WTC11 (cell line): Measurements from ENCODE around the gene WDR59. TPM values are rescaled to one million over a fixed set of nuclear protein-coding genes. Genes with fewer than 3 reads are reported as not detected.
A peak's percentile ranks its signal among the peaks of the same experiment; 100 is the strongest.

Experiments
- ATAC-seq: fragments of 200-7000 bp; cut with Tn5 transposase; 2 replicates; pipeline ENCODE4 v1.10.0; 2021; ENCODE audit warnings: mild to moderate bottlenecking, moderate library complexity
- CTCF ChIA-PET: fragments of 300-600 bp; sonication (Branson Sonifier 250); formaldehyde crosslinking; loops from one replicate; lab custom pipeline; 2021; ENCODE audit warnings: antibody characterized with exemption; lab: Charles Lee
- POLR2A ChIA-PET: fragments of 350-600 bp; sonication (Branson Sonifier 250); formaldehyde crosslinking; loops from one replicate; lab custom pipeline; 2021; ENCODE audit warnings: antibody characterized with exemption; lab: Charles Lee
- DNase-seq: peaks from one replicate; pipeline ENCODE4 v3.0.0; 2021; ENCODE audit warnings: low spot score
- H3K27ac Mint-ChIP-seq: 2 replicates; pipeline ENCODE4 v1.8.0; 2021; ENCODE audit warnings: mixed read lengths
- H3K27me3 Mint-ChIP-seq: 2 replicates; pipeline ENCODE4 v1.8.0; 2021; ENCODE audit warnings: low read depth, mild to moderate bottlenecking, moderate library complexity, mixed read lengths
- H3K36me3 Mint-ChIP-seq: 2 replicates; pipeline ENCODE4 v1.8.0; 2021; ENCODE audit warnings: mixed read lengths
- H3K4me1 Mint-ChIP-seq: 2 replicates; pipeline ENCODE4 v1.8.0; 2022; ENCODE audit warnings: mixed read lengths
- H3K4me3 Mint-ChIP-seq: 2 replicates; pipeline ENCODE4 v1.8.0; 2021; ENCODE audit warnings: mild to moderate bottlenecking, moderate library complexity, mixed read lengths
- H3K9me3 Mint-ChIP-seq: 2 replicates; pipeline ENCODE4 v1.8.0; 2021; ENCODE audit warnings: mixed read lengths
- ATF6 ChIP-seq: sonication (generic); formaldehyde crosslinking; IDR thresholded peaks from 2 replicates; pipeline ENCODE4 v1.8.1; 2023; ENCODE audit warnings: mild to moderate bottlenecking, missing genetic modification reagents
- CBFB ChIP-seq: sonication (generic); formaldehyde crosslinking; IDR thresholded peaks from 2 replicates; pipeline ENCODE4 v1.8.1; 2022; ENCODE audit warnings: mild to moderate bottlenecking, low read depth, missing genetic modification reagents
- CREM ChIP-seq: sonication (generic); formaldehyde crosslinking; IDR thresholded peaks from 2 replicates; pipeline ENCODE4 v1.8.1; 2022; ENCODE audit warnings: mild to moderate bottlenecking, missing genetic modification reagents, moderate library complexity
- E2F1 ChIP-seq: sonication (generic); formaldehyde crosslinking; IDR thresholded peaks from 2 replicates; pipeline ENCODE4 v1.8.0; 2022; ENCODE audit warnings: mild to moderate bottlenecking, missing genetic modification reagents
- GRHL2 ChIP-seq: fragments of 250-450 bp; sonication (Bioruptor Pico); IDR thresholded peaks from 2 replicates; pipeline ENCODE4 v1.8.0; 2022; ENCODE audit warnings: mild to moderate bottlenecking, moderate library complexity; ENCODE audit not compliant: insufficient replicate concordance, severe bottlenecking
- IRF2 ChIP-seq: sonication (generic); formaldehyde crosslinking; IDR thresholded peaks from 2 replicates; pipeline ENCODE4 v1.8.0; 2022; ENCODE audit warnings: low read depth, missing genetic modification reagents, borderline replicate concordance
- JAZF1 ChIP-seq: fragments of 250-450 bp; sonication (Bioruptor Pico); IDR thresholded peaks from 2 replicates; pipeline ENCODE4 v1.9.0; 2021; ENCODE audit warnings: moderate library complexity, mild to moderate bottlenecking, inconsistent platforms
- NFE2L1 ChIP-seq: sonication (generic); formaldehyde crosslinking; IDR thresholded peaks from 2 replicates; pipeline ENCODE4 v1.8.1; 2023; ENCODE audit warnings: missing genetic modification reagents
- OVOL2 ChIP-seq: fragments of 250-450 bp; sonication (Bioruptor Pico); IDR thresholded peaks from 2 replicates; pipeline ENCODE4 v1.9.0; 2021; ENCODE audit warnings: mild to moderate bottlenecking, borderline replicate concordance
- SMAD4 ChIP-seq: sonication (generic); formaldehyde crosslinking; IDR thresholded peaks from 2 replicates; pipeline ENCODE4 v1.8.0; 2022; ENCODE audit warnings: mild to moderate bottlenecking, missing genetic modification reagents
- TCF7 ChIP-seq: sonication (generic); formaldehyde crosslinking; IDR thresholded peaks from 2 replicates; pipeline ENCODE4 v1.8.0; 2022; ENCODE audit warnings: mild to moderate bottlenecking, low read depth, missing genetic modification reagents, moderate library complexity
- TEAD4 ChIP-seq: sonication (generic); formaldehyde crosslinking; IDR thresholded peaks from 2 replicates; pipeline ENCODE4 v1.8.0; 2022; ENCODE audit warnings: mild to moderate bottlenecking, missing genetic modification reagents
- ZBTB21 ChIP-seq: sonication (generic); formaldehyde crosslinking; IDR thresholded peaks from 2 replicates; pipeline ENCODE4 v1.8.1; 2023; ENCODE audit warnings: mild to moderate bottlenecking, missing genetic modification reagents, borderline replicate concordance
- ZMAT4 ChIP-seq: fragments of 250-450 bp; sonication (Bioruptor Pico); IDR thresholded peaks from 2 replicates; pipeline ENCODE4 v1.9.0; 2021; ENCODE audit warnings: mild to moderate bottlenecking
- ZNF219 ChIP-seq: sonication (generic); formaldehyde crosslinking; IDR thresholded peaks from 2 replicates; pipeline ENCODE4 v1.8.0; 2023; ENCODE audit warnings: missing genetic modification reagents, mild to moderate bottlenecking, borderline replicate concordance
- ZNF425 ChIP-seq: fragments of 250-450 bp; sonication (Bioruptor Pico); conservative IDR thresholded peaks from 2 replicates; pipeline ENCODE4 v1.9.0; 2021; ENCODE audit warnings: mild to moderate bottlenecking
- total RNA-seq: library from RNA; stranded (reverse); gene quantifications from 3 replicates; pipeline ENCODE4 v1.2.3, GENCODE V29; 2021
- TF ChIP-seq, protein P1 (sequence below): sonication (generic); formaldehyde crosslinking; IDR thresholded peaks from 2 replicates; pipeline ENCODE4 v1.8.1; 2023; ENCODE audit warnings: mild to moderate bottlenecking, missing genetic modification reagents, moderate library complexity
- TF ChIP-seq, protein P2 (sequence below): sonication (generic); formaldehyde crosslinking; IDR thresholded peaks from 2 replicates; pipeline ENCODE4 v1.8.1; 2022; ENCODE audit warnings: low read depth, missing genetic modification reagents, borderline replicate concordance
- TF ChIP-seq, protein P3 (sequence below): fragments of 250-450 bp; sonication (Bioruptor Pico); IDR thresholded peaks from 2 replicates; pipeline ENCODE4 v1.9.0; 2021; ENCODE audit warnings: mild to moderate bottlenecking
- TF ChIP-seq, protein P4 (sequence below): fragments of 250-450 bp; sonication (Bioruptor Pico); IDR thresholded peaks from 2 replicates; pipeline ENCODE4 v1.9.0; 2021; ENCODE audit warnings: moderate library complexity, mild to moderate bottlenecking, inconsistent platforms, borderline replicate concordance

WDR59 gene
- total RNA-seq, 1 experiment from 2014 or later, result 100 TPM

DNA sequence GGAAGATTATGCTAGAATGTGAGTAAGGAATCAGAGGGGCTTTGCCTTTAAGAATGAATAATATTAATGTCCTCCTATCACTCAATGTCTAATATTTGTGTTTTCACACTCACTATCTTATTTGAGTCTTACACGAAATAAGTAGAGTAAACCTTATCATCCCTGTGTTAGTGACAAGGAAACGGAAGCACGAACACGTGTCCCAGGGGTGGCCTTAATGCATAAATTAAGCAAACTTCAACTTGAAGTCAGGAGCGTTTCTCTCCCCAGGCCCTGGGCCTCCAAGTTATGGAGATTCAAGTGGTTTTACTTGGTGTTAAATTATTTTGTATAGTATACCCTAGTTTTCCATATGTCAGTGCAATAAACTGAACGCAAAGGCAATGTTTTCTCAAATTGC, 96.0 kb downstream of the WDR59 start:
- CTCF ChIA-PET, result no interaction called here
- Mint-ChIP-seq H3K27ac (peak overlapping the region; percentile 76; the same call in 1 of the 2 replicates), H3K27me3 (no peaks in the 10 kb centered on the region), H3K4me3 (no peak overlapping the region), H3K9me3 (no peaks in the 10 kb centered on the region), H3K36me3 (peaks cover 72% of the 10 kb centered on the region), H3K4me1 (peaks cover 7% of the 10 kb centered on the region)
- ATAC-seq (no peak), DNase-seq (no peak)
- POLR2A ChIA-PET, result no interaction called here
- TF ChIP-seq ZNF219 (CRISPR knock-in tag), result no peak
- no peak for TF ChIP-seq ZNF425
- no peak for TF ChIP-seq OVOL2 (CRISPR knock-in tag)
- no peak for TF ChIP-seq CBFB (CRISPR knock-in tag)
- TF ChIP-seq ZBTB21, result no peak
- TF ChIP-seq CREM (CRISPR knock-in tag), result no peak
- no peak for TF ChIP-seq ZMAT4 (CRISPR knock-in tag)
- TF ChIP-seq ATF6 (CRISPR knock-in tag), result no peak
- TF ChIP-seq, protein P1, sequence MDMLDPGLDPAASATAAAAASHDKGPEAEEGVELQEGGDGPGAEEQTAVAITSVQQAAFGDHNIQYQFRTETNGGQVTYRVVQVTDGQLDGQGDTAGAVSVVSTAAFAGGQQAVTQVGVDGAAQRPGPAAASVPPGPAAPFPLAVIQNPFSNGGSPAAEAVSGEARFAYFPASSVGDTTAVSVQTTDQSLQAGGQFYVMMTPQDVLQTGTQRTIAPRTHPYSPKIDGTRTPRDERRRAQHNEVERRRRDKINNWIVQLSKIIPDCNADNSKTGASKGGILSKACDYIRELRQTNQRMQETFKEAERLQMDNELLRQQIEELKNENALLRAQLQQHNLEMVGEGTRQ (CRISPR knock-in tag), result no peak
- TF ChIP-seq E2F1 (CRISPR knock-in tag), result no peak
- no peak for TF ChIP-seq TEAD4 (CRISPR knock-in tag)
- TF ChIP-seq IRF2 (CRISPR knock-in tag), result no peak
- no peak for TF ChIP-seq TCF7 (CRISPR knock-in tag)
- no peak for TF ChIP-seq JAZF1 (CRISPR knock-in tag)
- no peak for TF ChIP-seq SMAD4 (CRISPR knock-in tag)
- TF ChIP-seq, protein P2, sequence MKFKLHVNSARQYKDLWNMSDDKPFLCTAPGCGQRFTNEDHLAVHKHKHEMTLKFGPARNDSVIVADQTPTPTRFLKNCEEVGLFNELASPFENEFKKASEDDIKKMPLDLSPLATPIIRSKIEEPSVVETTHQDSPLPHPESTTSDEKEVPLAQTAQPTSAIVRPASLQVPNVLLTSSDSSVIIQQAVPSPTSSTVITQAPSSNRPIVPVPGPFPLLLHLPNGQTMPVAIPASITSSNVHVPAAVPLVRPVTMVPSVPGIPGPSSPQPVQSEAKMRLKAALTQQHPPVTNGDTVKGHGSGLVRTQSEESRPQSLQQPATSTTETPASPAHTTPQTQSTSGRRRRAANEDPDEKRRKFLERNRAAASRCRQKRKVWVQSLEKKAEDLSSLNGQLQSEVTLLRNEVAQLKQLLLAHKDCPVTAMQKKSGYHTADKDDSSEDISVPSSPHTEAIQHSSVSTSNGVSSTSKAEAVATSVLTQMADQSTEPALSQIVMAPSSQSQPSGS (CRISPR knock-in tag), result no peak
- TF ChIP-seq, protein P3, sequence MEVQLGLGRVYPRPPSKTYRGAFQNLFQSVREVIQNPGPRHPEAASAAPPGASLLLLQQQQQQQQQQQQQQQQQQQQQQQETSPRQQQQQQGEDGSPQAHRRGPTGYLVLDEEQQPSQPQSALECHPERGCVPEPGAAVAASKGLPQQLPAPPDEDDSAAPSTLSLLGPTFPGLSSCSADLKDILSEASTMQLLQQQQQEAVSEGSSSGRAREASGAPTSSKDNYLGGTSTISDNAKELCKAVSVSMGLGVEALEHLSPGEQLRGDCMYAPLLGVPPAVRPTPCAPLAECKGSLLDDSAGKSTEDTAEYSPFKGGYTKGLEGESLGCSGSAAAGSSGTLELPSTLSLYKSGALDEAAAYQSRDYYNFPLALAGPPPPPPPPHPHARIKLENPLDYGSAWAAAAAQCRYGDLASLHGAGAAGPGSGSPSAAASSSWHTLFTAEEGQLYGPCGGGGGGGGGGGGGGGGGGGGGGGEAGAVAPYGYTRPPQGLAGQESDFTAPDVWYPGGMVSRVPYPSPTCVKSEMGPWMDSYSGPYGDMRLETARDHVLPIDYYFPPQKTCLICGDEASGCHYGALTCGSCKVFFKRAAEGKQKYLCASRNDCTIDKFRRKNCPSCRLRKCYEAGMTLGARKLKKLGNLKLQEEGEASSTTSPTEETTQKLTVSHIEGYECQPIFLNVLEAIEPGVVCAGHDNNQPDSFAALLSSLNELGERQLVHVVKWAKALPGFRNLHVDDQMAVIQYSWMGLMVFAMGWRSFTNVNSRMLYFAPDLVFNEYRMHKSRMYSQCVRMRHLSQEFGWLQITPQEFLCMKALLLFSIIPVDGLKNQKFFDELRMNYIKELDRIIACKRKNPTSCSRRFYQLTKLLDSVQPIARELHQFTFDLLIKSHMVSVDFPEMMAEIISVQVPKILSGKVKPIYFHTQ (CRISPR knock-in tag), result no peak
- TF ChIP-seq GRHL2 (CRISPR knock-in tag), result no peak
- no peak for TF ChIP-seq NFE2L1 (CRISPR knock-in tag)
- TF ChIP-seq, protein P4, sequence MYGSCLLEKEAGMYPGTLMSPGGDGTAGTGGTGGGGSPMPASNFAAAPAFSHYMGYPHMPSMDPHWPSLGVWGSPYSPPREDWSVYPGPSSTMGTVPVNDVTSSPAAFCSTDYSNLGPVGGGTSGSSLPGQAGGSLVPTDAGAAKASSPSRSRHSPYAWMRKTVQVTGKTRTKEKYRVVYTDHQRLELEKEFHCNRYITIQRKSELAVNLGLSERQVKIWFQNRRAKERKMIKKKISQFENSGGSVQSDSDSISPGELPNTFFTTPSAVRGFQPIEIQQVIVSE (CRISPR knock-in tag), result no peak
